IMR-90 (cell line): ENCODE data around the gene GZMM. TPM values are rescaled to one million over a fixed set of nuclear protein-coding genes. Genes with fewer than 3 reads are reported as not detected.

Source experiments
- ATAC-seq: fragments of 200-7000 bp; cut with Tn5 transposase; 2 replicates; pipeline ENCODE4 v1.9.1; 2020; ENCODE audit warnings: low read depth, mild to moderate bottlenecking, moderate library complexity
- BruUV-seq: library from RNA; stranded (reverse); fragments of 400-500 nt; replicated peaks from 2 replicates; lab custom pipeline; 2021; lab: Mats Ljungman, UMichigan
- CTCF ChIA-PET: fragments of 300-600 bp; formaldehyde crosslinking; extraction: SDS; loops from one replicate; lab custom pipeline; 2021; ENCODE audit warnings: antibody characterized with exemption; lab: Yijun Ruan, JAX
- POLR2A ChIA-PET: fragments of 300-600 bp; sonication (Branson Sonifier 250); formaldehyde crosslinking; loops from one replicate; lab custom pipeline; 2022; ENCODE audit warnings: antibody characterized with exemption; ENCODE audit not compliant: unreplicated experiment; lab: Charles Lee
- DNase-seq: peaks from one replicate; pipeline ENCODE4 v3.0.0; 2013
- H2AFZ ChIP-seq: replicated peaks from 2 replicates; pipeline ENCODE3; 2013; ENCODE audit warnings: low read length, mild to moderate bottlenecking; ENCODE audit not compliant: poor library complexity
- H2AK5ac ChIP-seq: 2 replicates; pipeline ENCODE4 v1.6.1; 2013; ENCODE audit warnings: low read depth, low read length, inconsistent platforms
- H2AK9ac ChIP-seq: replicated peaks from 2 replicates; pipeline ENCODE3; 2013; ENCODE audit warnings: mild to moderate bottlenecking, low read depth, low read length, moderate library complexity; ENCODE audit not compliant: poor library complexity
- H2BK120ac ChIP-seq: 2 replicates; pipeline ENCODE4 v1.6.1; 2013; ENCODE audit warnings: low read depth, low read length, inconsistent platforms
- H2BK15ac ChIP-seq: 3 replicates; pipeline ENCODE4 v1.6.1; 2013; ENCODE audit warnings: low read depth, low read length, inconsistent platforms
- H2BK20ac ChIP-seq: 2 replicates; pipeline ENCODE4 v1.6.1; 2013; ENCODE audit warnings: low read depth, mild to moderate bottlenecking, inconsistent platforms, low read length, moderate library complexity
- H2BK5ac ChIP-seq: 2 replicates; pipeline ENCODE4 v1.6.1; 2013; ENCODE audit warnings: mild to moderate bottlenecking, low read depth, low read length, inconsistent platforms; ENCODE audit not compliant: poor library complexity, severe bottlenecking
- H3K14ac ChIP-seq: replicated peaks from 2 replicates; pipeline ENCODE4 v1.6.1; 2013; ENCODE audit warnings: low read depth, low read length, inconsistent platforms
- H3K18ac ChIP-seq: 2 replicates; pipeline ENCODE4 v1.6.1; 2013; ENCODE audit warnings: low read depth, low read length, control low read depth
- H3K23ac ChIP-seq: 2 replicates; pipeline ENCODE4 v1.6.1; 2013; ENCODE audit warnings: low read depth, low read length, inconsistent platforms
- H3K27ac ChIP-seq: 2 replicates; pipeline ENCODE4 v1.5.1; 2013; ENCODE audit warnings: mild to moderate bottlenecking, control low read depth, low read length; ENCODE audit not compliant: insufficient read depth
- H3K27me3 ChIP-seq: 2 replicates; pipeline ENCODE4 v1.6.1; 2013; ENCODE audit warnings: low read length; ENCODE audit not compliant: control insufficient read depth, insufficient read depth
- H3K36me3 ChIP-seq: 2 replicates; pipeline ENCODE4 v1.6.1; 2013; ENCODE audit warnings: low read length, mixed read lengths; ENCODE audit not compliant: control insufficient read depth, insufficient read depth
- H3K4ac ChIP-seq: 2 replicates; pipeline ENCODE4 v1.6.1; 2013; ENCODE audit warnings: low read depth, low read length, inconsistent platforms
- H3K4me1 ChIP-seq: 2 replicates; pipeline ENCODE4 v1.6.1; 2013; ENCODE audit warnings: low read length, mixed read lengths; ENCODE audit not compliant: control insufficient read depth, insufficient read depth
- H3K4me2 ChIP-seq: 2 replicates; pipeline ENCODE4 v1.6.1; 2013; ENCODE audit warnings: low read depth, mild to moderate bottlenecking, control low read depth, low read length, moderate library complexity
- H3K4me3 ChIP-seq: 2 replicates; pipeline ENCODE4 v1.5.1; 2013; ENCODE audit warnings: low read depth, mild to moderate bottlenecking, control low read depth, low read length, moderate library complexity; ENCODE audit not compliant: insufficient read depth
- H3K56ac ChIP-seq: 2 replicates; pipeline ENCODE4 v1.6.1; 2013; ENCODE audit warnings: low read length, inconsistent platforms; ENCODE audit not compliant: insufficient read depth; ENCODE audit errors: extremely low read depth
- H3K79me1 ChIP-seq, 2 experiments: 2 replicates each; pipeline ENCODE4 v1.6.1; 2013; ENCODE audit warnings: low read length in 2 of 2, inconsistent platforms in 1 of 2, low read depth in 1 of 2
- H3K9ac ChIP-seq: 2 replicates; pipeline ENCODE4 v1.6.1; 2013; ENCODE audit warnings: low read depth, low read length, control low read depth
- H3K9me1 ChIP-seq: 2 replicates; pipeline ENCODE4 v1.6.1; 2013; ENCODE audit warnings: low read length, inconsistent platforms; ENCODE audit not compliant: insufficient read depth
- H3K9me3 ChIP-seq: 2 replicates; pipeline ENCODE4 v1.6.1; 2013; ENCODE audit warnings: low read length; ENCODE audit not compliant: control insufficient read depth, insufficient read depth
- H4K20me1 ChIP-seq: 2 replicates; pipeline ENCODE4 v1.6.1; 2013; ENCODE audit warnings: low read length, inconsistent platforms; ENCODE audit not compliant: insufficient read depth
- H4K5ac ChIP-seq: 2 replicates; pipeline ENCODE4 v1.6.1; 2013; ENCODE audit warnings: mild to moderate bottlenecking, low read depth, low read length, control low read depth
- H4K8ac ChIP-seq, 2 experiments: 2 replicates each; pipeline ENCODE4 v1.6.1; 2013; ENCODE audit warnings: low read depth in 2 of 2, low read length in 2 of 2, control low read depth in 1 of 2, inconsistent platforms in 1 of 2
- H4K91ac ChIP-seq: 2 replicates; pipeline ENCODE4 v1.6.1; 2013; ENCODE audit warnings: low read depth, low read length, inconsistent platforms; ENCODE audit not compliant: insufficient read depth
- BHLHE40 ChIP-seq: fragments of 150-350 bp; IDR thresholded peaks from 2 replicates; pipeline ENCODE4 v1.6.1; 2016; ENCODE audit warnings: mild to moderate bottlenecking, low read depth, low read length
- CEBPB ChIP-seq: IDR thresholded peaks from 2 replicates; pipeline ENCODE4 v1.6.1; 2012; ENCODE audit warnings: low read depth, low read length, improper control_type of control experiment
- CHD1 ChIP-seq: IDR thresholded peaks from 2 replicates; pipeline ENCODE4 v1.6.1; 2012; ENCODE audit warnings: low read depth, low read length, improper control_type of control experiment
- CTCF ChIP-seq: conservative IDR thresholded peaks from 2 replicates; pipeline ENCODE4 v1.5.1; 2012; ENCODE audit warnings: mild to moderate bottlenecking, low read depth, low read length, improper control_type of control experiment
- FOS ChIP-seq: fragments of 150-350 bp; IDR thresholded peaks from 2 replicates; pipeline ENCODE4 v1.6.1; 2016; ENCODE audit warnings: low read depth, low read length
- MAFK ChIP-seq: IDR thresholded peaks from 2 replicates; pipeline ENCODE4 v1.6.1; 2012; ENCODE audit warnings: low read depth, low read length, improper control_type of control experiment
- MAZ ChIP-seq: IDR thresholded peaks from 2 replicates; pipeline ENCODE4 v1.6.1; 2012; ENCODE audit warnings: low read depth, mild to moderate bottlenecking, low read length, improper control_type of control experiment, moderate library complexity, borderline replicate concordance
- MXI1 ChIP-seq: IDR thresholded peaks from 2 replicates; pipeline ENCODE4 v1.6.1; 2012; ENCODE audit warnings: low read depth, mild to moderate bottlenecking, low read length, moderate library complexity, borderline replicate concordance
- NFE2L2 ChIP-seq: fragments of 150-350 bp; IDR thresholded peaks from 2 replicates; pipeline ENCODE4 v1.6.1; 2016; ENCODE audit warnings: low read depth, mild to moderate bottlenecking, low read length
- POLR2A ChIP-seq: IDR thresholded peaks from 2 replicates; pipeline ENCODE4 v1.6.1; 2012; ENCODE audit warnings: mild to moderate bottlenecking, low read depth, low read length
- RAD21 ChIP-seq: IDR thresholded peaks from 2 replicates; pipeline ENCODE4 v1.6.1; 2012; ENCODE audit warnings: low read length, improper control_type of control experiment
- RCOR1 ChIP-seq: IDR thresholded peaks from 2 replicates; pipeline ENCODE4 v1.6.1; 2012; ENCODE audit warnings: mild to moderate bottlenecking, low read length, improper control_type of control experiment; ENCODE audit not compliant: insufficient replicate concordance
- RFX5 ChIP-seq: IDR thresholded peaks from 2 replicates; pipeline ENCODE4 v1.8.0; 2012; ENCODE audit warnings: low read depth, mild to moderate bottlenecking, low read length, moderate library complexity
- SMC3 ChIP-seq: fragments of 150-350 bp; IDR thresholded peaks from 2 replicates; pipeline ENCODE4 v1.6.1; 2016; ENCODE audit warnings: low read depth, mild to moderate bottlenecking, antibody characterized with exemption, low read length, moderate library complexity
- USF2 ChIP-seq: fragments of 150-350 bp; IDR thresholded peaks from 2 replicates; pipeline ENCODE4 v1.6.1; 2017; ENCODE audit warnings: mild to moderate bottlenecking, antibody characterized with exemption, low read length, low read depth
- WGBS, 2 experiments: methylation state at CpG; one replicate each; pipeline versions ENCODE4 v1.1.5 to v1.1.7; 2013; ENCODE audit warnings: missing lambda C conversion rate in 2 of 2; ENCODE audit not compliant: insufficient read length in 1 of 2; ENCODE audit errors: extremely low coverage in 2 of 2; 5-methylcytosine and 5-hydroxymethylcytosine counted together
- dilution Hi-C: fragments of 300-500 bp; cut with HindIII; formaldehyde crosslinking; loops from one replicate; pipeline ENCODE4 v1.14.3; 2018; ENCODE audit warnings: low sequenced_read_pairs; ENCODE audit not compliant: unreplicated experiment
- in situ Hi-C: fragments of 300-500 bp; cut with MboI; formaldehyde crosslinking; loops from 3 replicates; pipeline ENCODE4 v1.14.3; 2019; ENCODE audit warnings: low sequenced_read_pairs, inconsistent platforms, mixed read lengths
- intact Hi-C: fragments of 100-400 bp; cut with micrococcal nuclease; formaldehyde crosslinking; loops from 2 replicates; pipeline ENCODE4 v1.10.0; 2022
- polyA plus RNA-seq, 3 experiments: library from polyadenylated mRNA; depleted of rRNA; stranded (reverse); fragments of >200 nt; gene quantifications; 2 replicates each; pipeline ENCODE4 v1.2.3, GENCODE V29; 2012; ENCODE audit warnings: low replicate concordance in 1 of 3
- total RNA-seq: library from RNA; depleted of rRNA; stranded (reverse); fragments of >200 nt; gene quantifications from 2 replicates; pipeline ENCODE4 v1.2.3, GENCODE V29; 2012

The GZMM gene
- total and polyA plus RNA-seq, 2 of the 4 experiments (the other 2 are of a cell fraction): 0.24 TPM; not detected in 1

- TF ChIP-seq MAFK: no peak
Measured at GRCh38 chr19:524062-524674, 19.7 kb upstream of the GZMM start (continued).

GRCh38 chr19:525029-525428, 18.8 kb upstream of the GZMM start:
- Histone ChIP-seq H3K9me3 (peaks cover 4% of the 10 kb centered on the region), H2BK15ac (no peak overlapping the region), H4K5ac (no peak overlapping the region), H3K14ac (no peak overlapping the region), H3K18ac (no peak overlapping the region), H2BK120ac (no peak overlapping the region), H2BK20ac (no peak overlapping the region), H3K36me3 (peaks cover under 1% of the 10 kb centered on the region; the same call in 1 of the 2 replicates), H3K56ac (no peak overlapping the region), H3K4me2 (no peak overlapping the region), H3K4ac (no peak overlapping the region), H2AK5ac (no peak overlapping the region), H4K8ac (no peak overlapping the region), H2AK9ac (peak overlapping the region; percentile 33), H4K20me1 (no peaks in the 10 kb centered on the region), H3K79me1 (no peaks in the 10 kb centered on the region), H3K9ac (no peak overlapping the region), H2AFZ (no peak overlapping the region), H3K23ac (no peak overlapping the region), H3K4me3 (no peak overlapping the region), H3K9me1 (no peaks in the 10 kb centered on the region; the same call in 1 of the 2 replicates), H3K27ac (no peak overlapping the region), H4K91ac (no peak overlapping the region), H3K27me3 (peaks cover 9% of the 10 kb centered on the region), H2BK5ac (no peak overlapping the region), H3K4me1 (peaks cover 10% of the 10 kb centered on the region)
- no TSS peak for BruUV-seq
- POLR2A ChIA-PET: no interaction called here
- CTCF ChIA-PET: interaction anchor here (0.8 kb wide), 1 partner anchor 8 kb away, joined by 3 read pairs; no protein-coding TSS in a partner anchor
- intact Hi-C loops: no loop called here
- 70% methylated on average over 9 of the region's 18 CpGs; no CpG with 5 or more reads in 1 of the 2 experiments for WGBS, 2 experiments
- ATAC-seq (peak; percentile 15), DNase-seq (no peak)
- dilution Hi-C loops: no loop called here
- in situ Hi-C loops: no loop called here
- TF ChIP-seq RFX5 (no peak), RCOR1 (no peak), MAZ (no peak), BHLHE40 (no peak), POLR2A (no peak), RAD21 (no peak), CHD1 (no peak), FOS (no peak), NFE2L2 (no peak), SMC3 (no peak), MXI1 (no peak), CEBPB (no peak), CTCF (no peak), USF2 (no peak), MAFK (no peak)
